Sigmoid colon (tissue), 4 donors: ENCODE data around the gene OR4Q3.
"Not testable (repeated sequence)": the region's sequence is repeated elsewhere in the genome, so short reads cannot be mapped to it uniquely, and the experiment has no call there.

Source experiments
- POLR2A ChIP-seq, 2 donors: fragments of 450-650 bp; IDR thresholded peaks; one replicate each; pipeline ENCODE4 v1.6.1; 2016; ENCODE audit warnings: antibody characterized with exemption in 2 of 2, mild to moderate bottlenecking in 2 of 2, moderate library complexity in 2 of 2
- POLR2AphosphoS5 ChIP-seq, 4 donors: sonication (generic); formaldehyde crosslinking; IDR thresholded peaks; one replicate each; pipeline ENCODE4 v1.6.1; 2017; ENCODE audit warnings: antibody characterized with exemption in 4 of 4

DNA sequence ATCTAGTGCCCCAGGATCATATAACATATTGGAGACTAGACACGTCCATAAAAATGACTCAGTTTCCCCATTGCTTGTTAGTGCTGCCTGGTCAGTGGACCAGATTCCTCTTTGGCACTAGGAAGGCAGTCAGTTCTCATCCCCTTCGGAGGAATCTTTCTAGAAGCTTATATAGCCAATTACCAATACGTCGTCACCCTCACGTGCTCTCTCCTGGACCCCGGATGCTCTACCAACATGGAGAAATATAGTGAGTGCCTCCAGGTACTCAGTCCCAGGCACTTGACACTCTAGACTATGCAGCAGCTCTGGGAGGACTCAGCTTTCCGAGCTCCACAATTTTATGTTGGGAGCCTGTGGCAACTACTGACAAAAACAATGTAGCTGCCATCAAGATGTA is 44.8 kb downstream of the OR4Q3 start:
- not testable (repeated sequence) for TF ChIP-seq POLR2AphosphoS5, POLR2A (IDR thresholded peaks at IDR 0.05)
